Measurements from ENCODE around the gene TRAF7.

TRAF7 gene

GRCh38 chr16:2155977-2156848, 631 bp downstream of the TRAF7 start:
- TF ChIP-seq, protein P1, sequence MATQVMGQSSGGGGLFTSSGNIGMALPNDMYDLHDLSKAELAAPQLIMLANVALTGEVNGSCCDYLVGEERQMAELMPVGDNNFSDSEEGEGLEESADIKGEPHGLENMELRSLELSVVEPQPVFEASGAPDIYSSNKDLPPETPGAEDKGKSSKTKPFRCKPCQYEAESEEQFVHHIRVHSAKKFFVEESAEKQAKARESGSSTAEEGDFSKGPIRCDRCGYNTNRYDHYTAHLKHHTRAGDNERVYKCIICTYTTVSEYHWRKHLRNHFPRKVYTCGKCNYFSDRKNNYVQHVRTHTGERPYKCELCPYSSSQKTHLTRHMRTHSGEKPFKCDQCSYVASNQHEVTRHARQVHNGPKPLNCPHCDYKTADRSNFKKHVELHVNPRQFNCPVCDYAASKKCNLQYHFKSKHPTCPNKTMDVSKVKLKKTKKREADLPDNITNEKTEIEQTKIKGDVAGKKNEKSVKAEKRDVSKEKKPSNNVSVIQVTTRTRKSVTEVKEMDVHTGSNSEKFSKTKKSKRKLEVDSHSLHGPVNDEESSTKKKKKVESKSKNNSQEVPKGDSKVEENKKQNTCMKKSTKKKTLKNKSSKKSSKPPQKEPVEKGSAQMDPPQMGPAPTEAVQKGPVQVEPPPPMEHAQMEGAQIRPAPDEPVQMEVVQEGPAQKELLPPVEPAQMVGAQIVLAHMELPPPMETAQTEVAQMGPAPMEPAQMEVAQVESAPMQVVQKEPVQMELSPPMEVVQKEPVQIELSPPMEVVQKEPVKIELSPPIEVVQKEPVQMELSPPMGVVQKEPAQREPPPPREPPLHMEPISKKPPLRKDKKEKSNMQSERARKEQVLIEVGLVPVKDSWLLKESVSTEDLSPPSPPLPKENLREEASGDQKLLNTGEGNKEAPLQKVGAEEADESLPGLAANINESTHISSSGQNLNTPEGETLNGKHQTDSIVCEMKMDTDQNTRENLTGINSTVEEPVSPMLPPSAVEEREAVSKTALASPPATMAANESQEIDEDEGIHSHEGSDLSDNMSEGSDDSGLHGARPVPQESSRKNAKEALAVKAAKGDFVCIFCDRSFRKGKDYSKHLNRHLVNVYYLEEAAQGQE (IDR thresholded peaks at IDR 0.05; ENCODE audit: insufficient read depth in 1 of 2, low read depth in 2 of 2, low read length in 2 of 2), result no peak
- TF ChIP-seq TAF1 (IDR thresholded peaks at IDR 0.05; ENCODE audit: borderline replicate concordance, insufficient read depth, low read length) (no peak), FOXP2 (optimal IDR thresholded peaks at IDR 0.05; ENCODE audit: borderline replicate concordance, extremely low read depth, extremely low read length, insufficient read depth) (no peak), POLR2AphosphoS5 (IDR thresholded peaks at IDR 0.05; ENCODE audit: low read depth, low read length) (no peak), SIN3A (IDR thresholded peaks at IDR 0.05; ENCODE audit: borderline replicate concordance, insufficient read depth, low read length) (no peak)

DNA sequence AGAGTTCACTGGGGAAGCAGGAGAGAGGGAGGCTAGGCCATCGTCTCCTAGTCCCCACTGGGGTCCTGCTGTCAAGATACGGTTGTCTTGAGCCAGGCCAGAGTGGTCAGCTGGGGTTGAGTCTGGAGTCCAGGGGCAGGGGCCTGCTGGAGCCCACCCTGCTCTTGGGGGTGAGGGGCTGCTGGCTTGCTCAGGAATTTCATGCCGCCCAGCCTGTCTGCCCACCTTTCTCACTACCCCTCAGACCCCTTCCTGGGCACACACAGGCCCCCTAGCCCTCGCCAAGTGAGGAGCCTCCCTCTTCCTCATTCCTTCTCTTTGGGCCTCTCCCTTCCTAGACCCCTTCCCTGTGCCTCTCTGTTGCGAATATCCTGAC, 1.3 kb downstream of the TRAF7 start:
- TF ChIP-seq, protein P1 (IDR thresholded peaks at IDR 0.05; ENCODE audit: insufficient read depth in 1 of 2, low read depth in 2 of 2, low read length in 2 of 2), result no peak
- TF ChIP-seq TAF1 (IDR thresholded peaks at IDR 0.05; ENCODE audit: borderline replicate concordance, insufficient read depth, low read length), result no peak
- TF ChIP-seq POLR2AphosphoS5 (IDR thresholded peaks at IDR 0.05; ENCODE audit: low read depth, low read length), result no peak
- TF ChIP-seq SIN3A (IDR thresholded peaks at IDR 0.05; ENCODE audit: borderline replicate concordance, insufficient read depth, low read length), result no peak
- TF ChIP-seq FOXP2 (optimal IDR thresholded peaks at IDR 0.05; ENCODE audit: borderline replicate concordance, extremely low read depth, extremely low read length, insufficient read depth), result no peak

GRCh38 chr16:2157480-2158261, 2.1 kb downstream of the TRAF7 start:
- no peak for TF ChIP-seq SIN3A (IDR thresholded peaks at IDR 0.05; ENCODE audit: borderline replicate concordance, insufficient read depth, low read length)
- TF ChIP-seq TAF1 (IDR thresholded peaks at IDR 0.05; ENCODE audit: borderline replicate concordance, insufficient read depth, low read length), result no peak
- TF ChIP-seq FOXP2 (optimal IDR thresholded peaks at IDR 0.05; ENCODE audit: borderline replicate concordance, extremely low read depth, extremely low read length, insufficient read depth), result no peak
- no peak for TF ChIP-seq POLR2AphosphoS5 (IDR thresholded peaks at IDR 0.05; ENCODE audit: low read depth, low read length)

DNA sequence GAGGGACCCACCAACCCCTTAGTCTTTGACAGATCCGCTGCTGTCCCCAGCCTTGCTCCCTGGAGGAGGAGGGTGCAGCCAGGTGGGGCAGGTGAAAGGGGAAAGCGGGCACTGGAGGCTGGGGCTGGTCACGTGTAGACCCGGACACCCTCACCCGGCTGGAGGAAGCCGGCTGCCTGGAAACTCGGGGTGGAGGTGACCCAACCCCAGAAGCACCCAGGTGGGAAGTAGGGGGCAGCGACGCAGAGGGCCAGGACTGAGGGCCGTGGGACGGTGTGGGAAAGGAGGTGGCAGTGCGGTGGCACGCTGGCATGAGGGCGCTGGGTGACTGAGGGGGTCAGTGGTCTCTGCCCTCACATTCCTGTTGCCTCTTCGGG, 2.7 kb downstream of the TRAF7 start:
- no peak for TF ChIP-seq SIN3A (IDR thresholded peaks at IDR 0.05; ENCODE audit: borderline replicate concordance, insufficient read depth, low read length)
- TF ChIP-seq, protein P1 (IDR thresholded peaks at IDR 0.05; ENCODE audit: insufficient read depth in 1 of 2, low read depth in 2 of 2, low read length in 2 of 2), result no peak
- no peak for TF ChIP-seq FOXP2 (optimal IDR thresholded peaks at IDR 0.05; ENCODE audit: borderline replicate concordance, extremely low read depth, extremely low read length, insufficient read depth)
- TF ChIP-seq TAF1 (IDR thresholded peaks at IDR 0.05; ENCODE audit: borderline replicate concordance, insufficient read depth, low read length), result no peak

DNA sequence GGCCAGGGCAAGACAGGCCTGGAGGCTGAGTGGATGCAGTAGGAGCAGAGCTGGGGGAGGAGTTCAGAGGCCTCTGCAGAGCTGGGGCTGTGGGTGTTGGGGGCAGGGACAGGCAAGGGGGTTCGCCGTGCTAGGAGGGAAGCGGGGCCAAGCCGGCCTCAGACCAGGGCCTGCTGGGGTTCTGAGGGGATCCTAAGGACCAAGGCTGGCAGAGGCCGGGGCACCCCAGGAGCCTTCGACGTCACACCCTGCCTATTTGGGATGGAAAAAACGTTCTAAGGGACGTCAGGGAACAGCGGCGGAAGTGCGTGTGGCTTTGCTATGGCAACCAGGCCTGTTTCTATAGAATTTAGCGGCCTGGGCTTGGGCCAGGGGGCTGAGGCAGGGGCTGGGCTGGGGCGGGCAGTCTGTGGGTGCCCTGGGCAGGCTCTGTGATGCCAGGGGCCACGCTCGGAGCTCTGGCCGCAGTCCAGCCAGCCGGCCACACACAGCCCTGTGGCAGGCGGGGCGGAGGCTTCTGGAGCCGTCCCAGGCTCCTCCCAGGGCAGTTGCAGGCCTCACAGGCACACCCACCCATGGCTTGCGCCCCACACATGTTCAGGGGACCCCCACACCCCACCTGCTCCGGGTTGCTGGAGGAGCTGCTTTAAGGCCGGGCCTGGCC, 3.7 kb downstream of the TRAF7 start:
- TF ChIP-seq FOXP2 (optimal IDR thresholded peaks at IDR 0.05; ENCODE audit: borderline replicate concordance, extremely low read depth, extremely low read length, insufficient read depth), result no peak
- TF ChIP-seq SIN3A (IDR thresholded peaks at IDR 0.05; ENCODE audit: borderline replicate concordance, insufficient read depth, low read length), result no peak
- TF ChIP-seq TAF1 (IDR thresholded peaks at IDR 0.05; ENCODE audit: borderline replicate concordance, insufficient read depth, low read length), result no peak
- TF ChIP-seq, protein P1 (IDR thresholded peaks at IDR 0.05; ENCODE audit: insufficient read depth in 1 of 2, low read depth in 2 of 2, low read length in 2 of 2), result no peak
- no peak for TF ChIP-seq POLR2AphosphoS5 (IDR thresholded peaks at IDR 0.05; ENCODE audit: low read depth, low read length)

Measured in PFSK-1 (cell line).